Thoracic aorta (tissue), 2 donors: ENCODE measurements around the gene BROX. TPM values are rescaled to one million over a fixed set of nuclear protein-coding genes. Genes with fewer than 3 reads are reported as not detected.

Source experiments
- ATAC-seq: fragments of 150-250 bp; one replicate; pipeline ENCODE4 v1.8.0; 2017; ENCODE audit warnings: low read depth; ENCODE audit not compliant: insufficient number of reproducible peaks, low FRiP score
- DNase-seq: peaks from one replicate; pipeline ENCODE4 v3.0.0-alpha.2; 2020; ENCODE audit warnings: low spot score
- H3K27ac ChIP-seq, 2 donors: fragments of 200-600 bp; sonication (generic); 1 replicate in 1 of 2; 2 replicates in 1 of 2; pipeline ENCODE4 v1.5.1; 2016; ENCODE audit warnings: mild to moderate bottlenecking in 2 of 2, moderate library complexity in 2 of 2
- H3K27me3 ChIP-seq: fragments of 200-600 bp; sonication (generic); replicated peaks from 2 replicates; pipeline ENCODE4 v1.6.0; 2016; ENCODE audit warnings: mild to moderate bottlenecking; ENCODE audit not compliant: insufficient read depth
- H3K36me3 ChIP-seq: fragments of 200-600 bp; sonication (generic); one replicate; pipeline ENCODE4 v1.5.1; 2016
- H3K4me1 ChIP-seq, 2 donors: fragments of 200-600 bp; sonication (generic); 1 replicate in 1 of 2; 2 replicates in 1 of 2; pipeline versions ENCODE4 v1.5.1 to v1.6.0; 2016; ENCODE audit warnings: low read depth in 2 of 2, mild to moderate bottlenecking in 1 of 2; ENCODE audit not compliant: control insufficient read depth in 1 of 2
- H3K4me3 ChIP-seq: fragments of 200-600 bp; sonication (generic); 2 replicates; pipeline ENCODE4 v1.5.1; 2016; ENCODE audit warnings: mild to moderate bottlenecking
- H3K9me3 ChIP-seq: fragments of 200-600 bp; sonication (generic); 2 replicates; pipeline ENCODE4 v1.5.1; 2016
- CTCF ChIP-seq: fragments of 200-600 bp; sonication (generic); IDR thresholded peaks from one replicate; pipeline ENCODE4 v1.5.1; 2019; ENCODE audit warnings: antibody characterized with exemption
- total RNA-seq, 2 donors: library from RNA; depleted of rRNA; stranded (reverse); fragments of >200 nt; gene quantifications; one replicate each; pipeline versions ENCODE4 v1.1.0 to v1.2.3, GENCODE V29; 2016

Gene BROX
- total RNA-seq, 2 donors from 2014 or later: 24.4 to 36.0 TPM

DNA sequence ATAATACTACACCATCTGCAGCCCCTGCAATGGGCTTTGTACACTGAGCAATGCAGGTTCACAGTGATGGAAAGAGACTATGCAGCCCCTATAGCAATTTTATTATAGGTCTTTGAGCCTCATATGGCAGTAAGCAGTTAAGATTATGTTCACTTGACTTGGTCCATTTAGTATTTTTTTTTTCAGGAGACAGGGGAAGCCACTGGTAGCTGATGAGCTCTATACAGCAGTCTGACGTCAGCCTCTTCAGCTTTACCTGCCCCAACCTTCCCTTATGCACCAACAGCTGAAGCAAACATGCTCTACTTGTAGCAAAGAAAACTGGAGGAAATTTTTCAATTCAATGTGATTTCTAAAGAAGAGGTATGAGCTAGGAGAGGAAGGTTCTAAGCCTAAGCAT lies 32.3 kb upstream of the BROX start:
- TF ChIP-seq CTCF: no peak
- Histone ChIP-seq H3K4me1 (no peaks in the 10 kb centered on the region), H3K36me3 (peaks cover 7% of the 10 kb centered on the region), H3K4me3 (no peak overlapping the region), H3K27me3 (no peaks in the 10 kb centered on the region), H3K9me3 (no peaks in the 10 kb centered on the region), H3K27ac (no peak overlapping the region)
- DNase-seq (no peak), ATAC-seq (no peak)

GRCh38 chr1:222691016-222691415 lies 21.3 kb upstream of the BROX start:
- Histone ChIP-seq H3K4me3 (no peak overlapping the region), H3K27me3 (no peaks in the 10 kb centered on the region), H3K9me3 (no peaks in the 10 kb centered on the region), H3K4me1 (peaks cover 0 to 6% of the 10 kb centered on the region in 2 donors), H3K27ac (no peak overlapping the region), H3K36me3 (peaks cover 17% of the 10 kb centered on the region)
- ATAC-seq: no peak
- no peak for DNase-seq
- no peak for TF ChIP-seq CTCF

DNA sequence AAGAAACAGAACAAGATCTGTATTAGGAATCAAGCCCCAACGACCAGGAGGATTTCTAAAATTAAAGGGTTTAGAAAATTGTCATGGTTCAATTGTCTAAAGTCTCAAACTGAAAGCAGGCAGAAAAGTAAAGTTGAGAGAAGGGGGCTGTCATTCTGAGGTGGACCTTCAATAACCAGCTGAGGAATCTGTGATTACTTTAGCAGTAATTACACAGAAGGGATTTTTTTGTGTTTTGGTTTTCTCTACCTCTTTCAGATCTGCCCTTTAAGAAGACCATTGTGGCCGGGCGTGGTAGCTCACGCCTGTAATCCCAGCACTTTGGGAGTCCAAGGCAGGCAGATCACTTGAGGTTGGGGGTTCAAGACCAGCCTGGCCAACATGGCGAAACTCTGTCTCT lies 17.4 kb upstream of the BROX start:
- ATAC-seq (no peak), DNase-seq (no peak)
- Histone ChIP-seq H3K36me3 (peaks cover 5% of the 10 kb centered on the region), H3K27ac (no peak overlapping the region), H3K4me1 (peaks cover 0 to 6% of the 10 kb centered on the region in 2 donors), H3K9me3 (no peaks in the 10 kb centered on the region), H3K27me3 (no peaks in the 10 kb centered on the region), H3K4me3 (no peak overlapping the region)
- TF ChIP-seq CTCF: no peak

GRCh38 chr1:222696741-222697140 lies 15.6 kb upstream of the BROX start:
- peaks cover 0 to 6% of the 10 kb centered on the region in 2 donors for H3K4me1 ChIP-seq
- no peaks in the 10 kb centered on the region for H3K36me3 ChIP-seq
- H3K27ac ChIP-seq: no peak overlapping the region
- H3K4me3 ChIP-seq: no peak overlapping the region
- no peaks in the 10 kb centered on the region for H3K27me3 ChIP-seq
- no peak for ATAC-seq
- no peak for DNase-seq
- no peak for TF ChIP-seq CTCF
- no peaks in the 10 kb centered on the region for H3K9me3 ChIP-seq

DNA sequence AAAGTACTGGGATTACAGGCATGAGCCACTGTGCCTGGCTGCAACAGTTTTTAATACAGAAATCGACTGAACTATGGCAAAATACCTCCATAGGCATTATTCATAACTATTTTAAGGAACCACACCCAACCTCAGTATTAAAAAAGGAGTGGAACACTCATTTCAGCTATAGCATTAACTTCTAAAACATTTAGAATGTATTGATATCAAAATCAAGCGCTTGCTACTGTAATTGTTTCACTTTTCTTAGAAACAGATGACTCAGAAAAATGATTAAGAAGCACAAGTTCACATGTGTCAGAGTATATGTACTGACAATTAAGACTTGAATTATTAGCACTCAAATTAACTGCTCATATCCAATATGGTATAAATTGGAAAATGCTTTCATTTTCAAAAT lies 15.2 kb upstream of the BROX start:
- ATAC-seq (no peak), DNase-seq (no peak)
- no peak overlapping the region for H3K4me3 ChIP-seq
- H3K4me1 ChIP-seq: peaks cover 0 to 6% of the 10 kb centered on the region in 2 donors
- H3K36me3 ChIP-seq: no peaks in the 10 kb centered on the region
- H3K27ac ChIP-seq: no peak overlapping the region
- H3K9me3 ChIP-seq: no peaks in the 10 kb centered on the region
- no peak for TF ChIP-seq CTCF
- no peaks in the 10 kb centered on the region for H3K27me3 ChIP-seq
